ENCODE data around the gene RAB3GAP2.
"Not testable (repeated sequence)": the region's sequence is repeated elsewhere in the genome, so short reads cannot be mapped to it uniquely, and the experiment has no call there.

The RAB3GAP2 gene

DNA sequence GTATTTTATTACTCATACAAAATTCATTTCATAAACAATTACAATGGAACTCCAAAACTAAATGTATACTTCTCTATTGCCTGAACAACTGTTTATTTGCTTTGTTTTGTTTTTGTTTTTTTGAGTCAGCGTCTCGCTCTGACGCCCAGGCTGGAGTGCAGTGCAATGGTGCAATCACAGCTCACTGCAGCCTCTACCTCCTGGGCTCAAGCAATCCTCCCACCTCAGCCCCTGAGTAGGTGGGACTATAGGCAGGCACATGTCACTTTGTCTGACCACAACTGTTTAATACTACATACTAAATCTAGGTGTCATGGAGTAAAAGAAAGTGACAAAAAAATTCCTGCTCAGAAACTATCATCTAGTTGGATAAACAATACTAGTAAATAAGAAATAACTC, 49.3 kb downstream of the RAB3GAP2 start:
- Histone ChIP-seq H3K9me3 (ENCODE audit: insufficient read depth, low read depth, low read length) (no peaks in the 10 kb centered on the region), H3K4me2 (ENCODE audit: low read depth, low read length, poor library complexity, severe bottlenecking) (no peak overlapping the region), H3K4me1 (ENCODE audit: insufficient read depth, low read length, poor library complexity, severe bottlenecking) (no peaks in the 10 kb centered on the region), H3K9me2 (replicated peaks; ENCODE audit: low read depth, low read length) (no peaks in the 10 kb centered on the region), H3K9ac (ENCODE audit: low read depth, low read length, poor library complexity, severe bottlenecking) (no peak overlapping the region), H2AFZ (ENCODE audit: low read length) (no peak overlapping the region), H3K79me2 (ENCODE audit: insufficient read depth, low read length) (peaks cover 17% of the 10 kb centered on the region), H3F3A (ENCODE audit: low read depth) (no peaks in the 10 kb centered on the region), H3K4me3 (ENCODE audit: low read length, poor library complexity, severe bottlenecking) (no peak overlapping the region), H4K20me1 (ENCODE audit: insufficient read depth, low read length, poor library complexity, severe bottlenecking) (peaks cover 13% of the 10 kb centered on the region), H3K27me3 (ENCODE audit: insufficient read depth, low read length, poor library complexity, severe bottlenecking) (no peaks in the 10 kb centered on the region), H3K36me3 (ENCODE audit: insufficient read depth, low read length) (peaks cover 4% of the 10 kb centered on the region)
- TF ChIP-seq, protein P1, sequence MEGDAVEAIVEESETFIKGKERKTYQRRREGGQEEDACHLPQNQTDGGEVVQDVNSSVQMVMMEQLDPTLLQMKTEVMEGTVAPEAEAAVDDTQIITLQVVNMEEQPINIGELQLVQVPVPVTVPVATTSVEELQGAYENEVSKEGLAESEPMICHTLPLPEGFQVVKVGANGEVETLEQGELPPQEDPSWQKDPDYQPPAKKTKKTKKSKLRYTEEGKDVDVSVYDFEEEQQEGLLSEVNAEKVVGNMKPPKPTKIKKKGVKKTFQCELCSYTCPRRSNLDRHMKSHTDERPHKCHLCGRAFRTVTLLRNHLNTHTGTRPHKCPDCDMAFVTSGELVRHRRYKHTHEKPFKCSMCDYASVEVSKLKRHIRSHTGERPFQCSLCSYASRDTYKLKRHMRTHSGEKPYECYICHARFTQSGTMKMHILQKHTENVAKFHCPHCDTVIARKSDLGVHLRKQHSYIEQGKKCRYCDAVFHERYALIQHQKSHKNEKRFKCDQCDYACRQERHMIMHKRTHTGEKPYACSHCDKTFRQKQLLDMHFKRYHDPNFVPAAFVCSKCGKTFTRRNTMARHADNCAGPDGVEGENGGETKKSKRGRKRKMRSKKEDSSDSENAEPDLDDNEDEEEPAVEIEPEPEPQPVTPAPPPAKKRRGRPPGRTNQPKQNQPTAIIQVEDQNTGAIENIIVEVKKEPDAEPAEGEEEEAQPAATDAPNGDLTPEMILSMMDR (conservative IDR thresholded peaks at IDR 0.05; ENCODE audit: low read length), result no peak
- no peak for TF ChIP-seq EZH2phosphoT487 (IDR thresholded peaks at IDR 0.05; ENCODE audit: borderline replicate concordance)

DNA sequence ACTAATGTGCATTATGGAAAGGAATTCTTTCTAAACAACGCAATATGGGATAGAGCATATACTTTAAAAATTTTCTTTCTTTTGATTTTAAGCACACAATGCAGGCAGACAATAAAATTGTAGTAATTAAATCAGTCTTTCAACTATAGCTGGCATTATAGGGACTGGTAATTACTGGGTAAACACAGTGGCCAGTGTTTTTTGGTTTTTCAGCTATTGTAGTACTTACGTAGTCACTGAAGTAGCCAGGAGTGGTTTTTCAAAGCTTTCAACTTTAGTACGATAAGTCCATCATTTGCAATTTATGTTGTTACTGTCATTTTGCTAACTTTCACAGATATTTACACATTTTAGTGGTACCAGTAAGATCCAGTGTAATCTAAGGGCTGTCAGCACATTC, 50.6 kb downstream of the RAB3GAP2 start:
- Histone ChIP-seq H3K79me2 (ENCODE audit: insufficient read depth, low read length) (peaks cover 17% of the 10 kb centered on the region), H4K20me1 (ENCODE audit: insufficient read depth, low read length, poor library complexity, severe bottlenecking) (peaks cover 19% of the 10 kb centered on the region), H3K27me3 (ENCODE audit: insufficient read depth, low read length, poor library complexity, severe bottlenecking) (no peaks in the 10 kb centered on the region), H3K9me3 (ENCODE audit: insufficient read depth, low read depth, low read length) (no peaks in the 10 kb centered on the region), H3F3A (ENCODE audit: low read depth) (no peaks in the 10 kb centered on the region), H3K9me2 (replicated peaks; ENCODE audit: low read depth, low read length) (no peaks in the 10 kb centered on the region), H3K4me3 (ENCODE audit: low read length, poor library complexity, severe bottlenecking) (no peak overlapping the region), H3K9ac (ENCODE audit: low read depth, low read length, poor library complexity, severe bottlenecking) (no peak overlapping the region), H3K4me2 (ENCODE audit: low read depth, low read length, poor library complexity, severe bottlenecking) (no peak overlapping the region), H3K4me1 (ENCODE audit: insufficient read depth, low read length, poor library complexity, severe bottlenecking) (no peaks in the 10 kb centered on the region), H3K36me3 (ENCODE audit: insufficient read depth, low read length) (no peaks in the 10 kb centered on the region; the same call in none of the 2 replicates), H2AFZ (ENCODE audit: low read length) (no peak overlapping the region)
- no peak for TF ChIP-seq EZH2phosphoT487 (IDR thresholded peaks at IDR 0.05; ENCODE audit: borderline replicate concordance)
- TF ChIP-seq, protein P1 (conservative IDR thresholded peaks at IDR 0.05; ENCODE audit: low read length), result no peak

DNA sequence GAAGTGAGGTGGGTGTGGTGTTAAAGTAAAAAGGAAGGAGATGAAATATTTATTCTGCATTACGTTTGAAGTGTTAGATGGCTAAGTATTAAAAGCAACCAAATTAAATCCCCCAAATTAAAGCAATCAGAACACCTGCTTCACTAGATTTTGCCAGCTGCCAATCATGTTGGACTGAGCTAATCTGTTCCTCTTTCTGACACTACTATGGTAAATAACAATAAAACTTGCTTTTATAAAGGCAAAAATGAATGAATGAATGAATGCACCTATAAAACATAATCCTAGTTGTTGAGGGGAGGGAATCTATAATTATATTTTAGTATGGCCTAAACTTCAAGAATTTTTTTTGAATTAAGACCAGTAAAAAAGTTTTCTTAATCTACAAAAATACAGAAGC, 51.0 kb downstream of the RAB3GAP2 start:
- H3F3A ChIP-seq (ENCODE audit: low read depth), result no peaks in the 10 kb centered on the region
- no peak overlapping the region for H3K4me2 ChIP-seq (ENCODE audit: low read depth, low read length, poor library complexity, severe bottlenecking)
- H3K9me3 ChIP-seq (ENCODE audit: insufficient read depth, low read depth, low read length), result no peaks in the 10 kb centered on the region
- no peak overlapping the region for H3K4me3 ChIP-seq (ENCODE audit: low read length, poor library complexity, severe bottlenecking)
- no peaks in the 10 kb centered on the region; the same call in none of the 2 replicates for H3K36me3 ChIP-seq (ENCODE audit: insufficient read depth, low read length)
- no peaks in the 10 kb centered on the region for H3K27me3 ChIP-seq (ENCODE audit: insufficient read depth, low read length, poor library complexity, severe bottlenecking)
- peaks cover 19% of the 10 kb centered on the region for H4K20me1 ChIP-seq (ENCODE audit: insufficient read depth, low read length, poor library complexity, severe bottlenecking)
- no peak overlapping the region for H3K9ac ChIP-seq (ENCODE audit: low read depth, low read length, poor library complexity, severe bottlenecking)
- H3K4me1 ChIP-seq (ENCODE audit: insufficient read depth, low read length, poor library complexity, severe bottlenecking), result no peaks in the 10 kb centered on the region
- H2AFZ ChIP-seq (ENCODE audit: low read length), result no peak overlapping the region
- no peaks in the 10 kb centered on the region for H3K9me2 ChIP-seq (replicated peaks; ENCODE audit: low read depth, low read length)
- TF ChIP-seq, protein P1 (conservative IDR thresholded peaks at IDR 0.05; ENCODE audit: low read length), result no peak
- no peak for TF ChIP-seq EZH2phosphoT487 (IDR thresholded peaks at IDR 0.05; ENCODE audit: borderline replicate concordance)
- H3K79me2 ChIP-seq (ENCODE audit: insufficient read depth, low read length), result peaks cover 17% of the 10 kb centered on the region

DNA sequence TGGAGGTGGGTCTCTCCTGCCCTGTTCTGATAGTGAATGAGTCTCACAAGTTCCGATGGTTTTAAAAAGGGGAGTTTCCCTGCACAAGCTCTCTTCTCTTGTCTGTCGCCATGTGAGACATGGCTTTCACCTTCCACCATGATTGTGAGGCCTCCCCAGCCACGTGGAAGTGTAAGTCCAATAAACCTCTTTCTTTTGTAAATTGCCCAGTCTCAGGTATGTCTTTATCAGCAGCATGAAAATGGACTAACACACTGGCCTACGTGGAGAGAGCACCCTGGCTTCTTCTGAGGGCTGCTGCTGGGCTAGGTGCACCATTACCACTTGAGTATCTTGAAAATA, 51.6 kb downstream of the RAB3GAP2 start:
- H3K9me2 ChIP-seq (replicated peaks; ENCODE audit: low read depth, low read length); H3K4me2 ChIP-seq (ENCODE audit: low read depth, low read length, poor library complexity, severe bottlenecking); H3K4me3 ChIP-seq (ENCODE audit: low read length, poor library complexity, severe bottlenecking); H3F3A ChIP-seq (ENCODE audit: low read depth); H3K9ac ChIP-seq (ENCODE audit: low read depth, low read length, poor library complexity, severe bottlenecking); H3K9me3 ChIP-seq (ENCODE audit: insufficient read depth, low read depth, low read length); H3K27me3 ChIP-seq (ENCODE audit: insufficient read depth, low read length, poor library complexity, severe bottlenecking); H3K36me3 ChIP-seq (ENCODE audit: insufficient read depth, low read length); H3K4me1 ChIP-seq (ENCODE audit: insufficient read depth, low read length, poor library complexity, severe bottlenecking); H2AFZ ChIP-seq (ENCODE audit: low read length): not testable (repeated sequence)
- H4K20me1 ChIP-seq (ENCODE audit: insufficient read depth, low read length, poor library complexity, severe bottlenecking), result peaks cover 15% of the 10 kb centered on the region
- H3K79me2 ChIP-seq (ENCODE audit: insufficient read depth, low read length), result peaks cover 17% of the 10 kb centered on the region
